GM21717 (cell line): ENCODE measurements around the gene LIMK1.

Experiments used
- ATAC-seq: cut with Tn5 transposase; IDR thresholded peaks from one replicate; pipeline ENCODE4 v1.9.1; 2021; ENCODE audit warnings: mild to moderate bottlenecking, moderate library complexity; ENCODE audit not compliant: unreplicated experiment

LIMK1 gene

DNA sequence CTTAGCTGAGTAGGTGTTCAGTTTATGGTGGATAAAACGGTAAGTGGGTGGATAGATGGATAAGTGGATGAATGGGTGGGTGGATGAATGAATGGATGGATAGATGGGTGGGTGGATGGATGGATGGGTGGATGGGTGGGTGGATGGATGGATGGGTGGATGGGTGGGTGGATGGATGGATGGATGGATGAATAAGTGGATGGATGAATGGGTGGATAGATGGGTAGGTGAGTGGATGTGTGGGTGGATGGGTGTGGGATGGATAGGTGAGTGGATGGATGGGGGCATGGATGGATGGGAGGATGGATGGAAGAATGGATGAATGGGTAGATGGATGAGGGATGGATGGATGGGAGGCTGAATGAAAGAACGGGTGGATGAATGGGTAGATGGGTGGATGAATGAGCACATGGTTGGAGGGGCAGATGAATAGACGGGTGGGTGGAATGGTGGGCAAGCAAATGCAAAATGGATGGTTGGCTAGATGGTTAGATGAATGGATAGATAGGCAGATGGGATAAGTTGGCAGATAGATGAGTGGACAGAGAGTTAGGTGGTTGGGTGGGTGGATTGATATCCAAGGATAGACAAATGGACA is 29.9 kb upstream of the LIMK1 start:
- ATAC-seq: no peak

DNA sequence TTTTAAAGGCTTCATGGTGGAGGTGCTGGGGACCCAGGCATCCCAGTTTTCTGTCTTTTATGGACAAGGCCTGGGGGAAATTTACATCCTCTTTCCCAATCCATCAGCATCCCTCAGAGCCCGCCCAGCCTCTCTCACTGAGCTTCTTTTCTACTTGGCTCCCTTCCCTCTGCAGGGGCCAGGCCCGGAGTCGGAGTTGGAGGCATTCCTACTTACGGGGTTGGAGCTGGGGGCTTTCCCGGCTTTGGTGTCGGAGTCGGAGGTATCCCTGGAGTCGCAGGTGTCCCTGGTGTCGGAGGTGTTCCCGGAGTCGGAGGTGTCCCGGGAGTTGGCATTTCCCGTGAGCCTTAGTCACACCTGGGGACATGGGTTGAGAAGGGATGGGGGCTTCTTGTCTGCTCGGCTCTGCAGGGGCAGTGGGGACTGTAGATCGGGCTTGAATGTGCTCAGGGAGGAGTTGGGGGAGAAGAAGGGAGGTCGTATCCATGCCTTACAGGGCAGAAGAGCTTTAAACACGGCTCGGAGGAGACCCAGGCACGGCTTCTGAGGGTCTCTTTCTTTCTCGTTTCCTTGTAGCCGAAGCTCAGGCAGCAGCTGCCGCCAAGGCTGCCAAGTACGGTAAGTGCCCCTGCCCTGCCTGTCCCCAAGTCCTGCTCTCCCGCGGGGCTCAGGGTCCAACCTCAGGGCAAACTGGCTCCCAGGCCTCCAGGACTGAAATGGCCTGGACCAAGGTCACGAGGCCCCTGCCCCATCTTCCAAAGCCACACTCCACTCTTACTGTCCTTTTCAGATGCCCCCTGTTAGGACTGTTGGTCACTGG is 27.3 kb upstream of the LIMK1 start:
- ATAC-seq: no peak

DNA sequence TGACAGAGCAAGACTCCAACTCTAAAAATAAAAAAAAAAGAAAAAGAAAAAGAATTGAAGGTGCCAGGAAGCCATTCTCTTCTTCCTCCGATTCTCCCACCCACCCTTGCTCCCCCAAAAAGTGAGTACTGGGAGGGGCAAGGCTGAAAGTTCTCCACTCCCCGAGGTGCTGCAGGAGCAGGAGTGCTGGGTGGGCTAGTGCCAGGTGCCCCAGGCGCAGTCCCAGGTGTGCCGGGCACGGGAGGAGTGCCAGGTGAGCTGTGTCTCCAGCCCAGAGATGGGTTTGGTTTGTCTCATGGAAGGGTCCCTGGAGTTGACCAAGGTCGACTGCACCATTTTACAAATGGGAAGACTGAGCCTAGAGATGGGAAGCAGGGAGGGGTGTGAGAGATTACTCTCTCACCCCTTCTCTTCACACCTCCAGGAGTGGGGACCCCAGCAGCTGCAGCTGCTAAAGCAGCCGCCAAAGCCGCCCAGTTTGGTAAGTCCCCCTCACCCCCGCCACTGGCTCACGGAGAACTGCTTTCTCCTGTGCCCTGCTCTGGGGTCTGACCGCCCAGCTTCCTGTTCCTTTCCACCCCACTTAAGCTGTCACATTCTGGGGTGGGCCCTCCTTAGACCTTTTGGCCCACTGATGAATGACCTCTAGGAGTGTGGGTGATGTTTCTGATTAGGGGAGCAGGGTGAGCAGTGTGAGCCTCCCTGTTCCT is 26.2 kb upstream of the LIMK1 start:
- ATAC-seq: no peak

DNA sequence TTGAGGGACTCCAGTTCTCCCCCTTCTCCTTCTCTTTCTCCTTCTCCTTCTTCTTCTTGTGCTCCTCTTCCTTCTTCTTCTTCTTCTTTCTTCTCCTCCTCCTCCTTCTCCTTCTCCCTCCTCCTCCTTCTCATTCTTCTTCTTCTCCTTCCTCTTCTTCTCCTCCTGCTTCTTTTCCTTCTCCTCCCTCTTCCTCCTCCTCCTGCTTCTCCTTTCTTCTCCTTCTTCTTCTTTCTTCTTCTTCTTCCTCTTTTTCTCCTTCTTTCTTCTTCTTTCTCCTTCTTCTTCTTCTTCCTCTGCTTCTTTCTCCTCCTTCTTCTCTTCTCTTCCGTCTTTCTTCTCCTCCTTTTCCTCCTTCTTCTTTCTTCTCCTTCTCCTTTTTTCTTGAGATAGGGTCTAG is 25.6 kb upstream of the LIMK1 start:
- ATAC-seq: no peak

DNA sequence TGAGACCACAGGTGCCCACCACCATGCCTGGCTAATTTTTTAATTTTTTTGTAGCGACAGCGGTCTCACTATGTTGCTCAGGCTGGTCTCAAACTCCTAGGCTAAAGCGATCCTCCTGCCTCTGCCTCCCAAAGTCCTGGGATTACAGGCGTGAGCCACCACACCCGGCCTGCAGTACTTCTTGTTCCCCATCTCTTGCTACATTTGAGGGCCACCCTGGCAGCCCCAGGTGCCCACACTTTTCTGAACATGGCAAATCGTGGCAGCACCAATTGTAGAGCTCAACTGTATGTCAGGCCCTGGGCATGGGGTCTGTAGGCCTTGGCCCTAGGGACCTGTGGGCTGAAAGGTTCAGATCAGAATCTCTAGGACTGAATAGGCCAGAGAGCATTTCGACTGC is 25.1 kb upstream of the LIMK1 start:
- no peak for ATAC-seq

DNA sequence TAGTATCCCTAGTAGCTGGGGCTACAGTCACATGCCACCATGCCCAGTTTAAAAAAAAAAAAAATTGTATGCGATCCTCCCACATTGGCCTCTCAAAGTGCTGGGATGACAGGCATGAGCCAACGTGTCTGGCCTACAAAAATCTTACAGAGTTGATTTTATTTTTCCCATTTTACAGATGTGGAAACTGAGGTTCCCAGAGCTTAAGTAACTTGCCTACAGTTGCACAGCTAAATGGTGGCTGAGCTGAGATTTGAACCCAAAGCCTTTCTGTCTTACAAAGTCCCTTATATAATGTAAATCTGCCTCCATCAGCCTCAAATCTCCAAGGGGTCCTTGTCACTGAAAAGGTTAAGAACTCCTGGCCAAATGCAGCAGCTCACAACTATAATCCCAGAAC is 24.6 kb upstream of the LIMK1 start:
- no peak for ATAC-seq

DNA sequence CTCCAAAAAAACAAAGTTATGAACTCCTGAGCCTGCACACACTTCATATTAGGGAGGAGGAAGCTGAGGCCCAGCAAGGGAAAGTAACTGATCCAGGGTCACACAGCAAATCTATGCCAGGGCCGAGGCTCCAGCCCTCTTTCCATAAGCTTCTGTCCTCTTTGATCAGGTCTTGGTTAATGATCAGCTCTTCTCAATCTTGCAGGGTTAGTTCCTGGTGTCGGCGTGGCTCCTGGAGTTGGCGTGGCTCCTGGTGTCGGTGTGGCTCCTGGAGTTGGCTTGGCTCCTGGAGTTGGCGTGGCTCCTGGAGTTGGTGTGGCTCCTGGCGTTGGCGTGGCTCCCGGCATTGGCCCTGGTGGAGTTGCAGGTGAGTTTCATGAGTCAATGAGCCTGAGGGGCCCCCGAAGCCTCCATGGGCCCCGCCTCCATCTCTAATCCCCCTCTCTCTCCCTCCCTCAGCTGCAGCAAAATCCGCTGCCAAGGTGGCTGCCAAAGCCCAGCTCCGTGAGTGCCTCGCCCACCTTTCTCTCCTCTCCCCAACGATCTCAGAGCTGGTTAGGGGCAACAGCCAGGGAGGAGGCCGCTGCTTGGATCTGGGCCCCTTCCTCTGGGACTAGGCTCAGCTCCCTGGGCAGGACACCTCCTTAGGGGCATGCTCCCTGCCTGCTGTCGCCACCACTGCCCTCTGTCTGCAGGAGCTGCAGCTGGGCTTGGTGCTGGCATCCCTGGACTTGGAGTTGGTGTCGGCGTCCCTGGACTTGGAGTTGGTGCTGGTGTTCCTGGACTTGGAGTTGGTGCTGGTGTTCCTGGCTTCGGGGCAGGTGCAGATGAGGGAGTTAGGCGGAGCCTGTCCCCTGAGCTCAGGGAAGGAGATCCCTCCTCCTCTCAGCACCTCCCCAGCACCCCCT is 23.7 kb upstream of the LIMK1 start:
- no peak for ATAC-seq

DNA sequence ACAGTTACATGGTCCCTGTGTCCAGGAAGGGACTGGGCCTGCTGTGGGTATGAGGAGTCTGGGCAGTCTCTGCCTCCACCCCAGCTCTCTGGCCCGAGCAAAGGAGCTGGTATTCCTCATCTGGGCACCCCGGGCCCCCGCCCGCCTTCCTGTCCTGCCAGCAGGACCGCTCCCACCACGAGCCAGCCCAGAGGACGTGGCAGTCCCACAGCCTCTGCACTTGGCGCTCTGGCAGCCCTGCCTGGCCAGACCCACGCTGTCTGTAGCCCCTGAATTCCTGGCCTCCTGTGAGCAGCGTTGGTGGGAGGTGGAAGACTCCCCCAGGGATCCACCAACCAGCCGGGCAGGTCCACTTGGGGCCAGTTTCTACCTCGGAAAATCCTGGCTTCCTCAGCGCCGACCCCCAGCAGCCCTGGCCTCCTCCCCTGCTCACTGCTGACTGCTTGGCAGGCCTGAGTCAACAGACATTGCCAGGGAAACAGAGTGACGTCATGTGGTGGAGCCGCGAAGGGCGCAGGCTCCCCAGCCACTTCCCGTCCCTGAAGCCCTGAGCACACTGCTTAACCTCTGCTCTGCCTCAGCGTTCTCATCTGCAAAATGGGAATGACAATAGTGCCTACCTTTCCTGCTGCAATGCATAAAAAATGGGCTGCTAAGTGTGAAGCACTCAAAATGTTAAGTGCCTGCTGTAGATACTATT is 21.6 kb upstream of the LIMK1 start:
- ATAC-seq: no peak

DNA sequence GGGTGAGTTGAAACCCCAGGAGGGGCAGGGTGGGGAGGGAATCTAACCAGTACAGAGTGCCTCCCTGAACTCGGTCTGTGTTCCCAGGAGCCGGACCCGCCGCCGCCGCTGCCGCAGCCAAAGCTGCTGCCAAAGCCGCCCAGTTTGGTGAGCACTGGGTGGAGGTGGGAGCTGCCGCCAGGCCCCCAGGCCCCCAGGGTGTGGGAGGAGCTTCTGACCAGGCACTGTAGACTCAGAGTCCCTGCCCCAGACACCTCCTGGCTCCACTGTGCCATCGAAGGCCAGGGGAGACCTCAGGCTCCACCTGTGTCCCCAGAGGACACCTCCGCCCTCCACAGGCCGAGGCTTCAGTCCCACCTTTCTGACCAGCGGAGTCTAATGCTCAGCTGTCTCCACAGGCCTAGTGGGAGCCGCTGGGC is 20.4 kb upstream of the LIMK1 start:
- no peak for ATAC-seq

DNA sequence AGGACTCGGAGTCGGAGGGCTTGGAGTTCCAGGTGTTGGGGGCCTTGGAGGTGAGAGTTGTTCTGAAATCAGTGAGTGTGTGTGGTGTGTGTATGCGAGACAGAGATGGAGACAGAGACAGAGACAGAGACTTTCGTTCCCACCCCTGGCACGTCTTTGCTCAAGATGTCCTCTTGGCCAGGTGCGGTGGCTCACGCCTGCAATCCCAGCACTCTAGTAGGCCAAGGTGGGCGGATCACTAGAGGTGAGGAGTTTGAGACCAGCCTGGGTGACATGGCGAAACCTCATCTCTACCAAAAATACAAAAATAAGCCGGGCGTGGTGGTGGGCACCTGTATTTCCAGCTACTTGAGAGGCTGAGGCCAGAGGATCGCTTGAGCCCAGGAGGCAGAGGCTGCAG is 20.0 kb upstream of the LIMK1 start:
- ATAC-seq: no peak

DNA sequence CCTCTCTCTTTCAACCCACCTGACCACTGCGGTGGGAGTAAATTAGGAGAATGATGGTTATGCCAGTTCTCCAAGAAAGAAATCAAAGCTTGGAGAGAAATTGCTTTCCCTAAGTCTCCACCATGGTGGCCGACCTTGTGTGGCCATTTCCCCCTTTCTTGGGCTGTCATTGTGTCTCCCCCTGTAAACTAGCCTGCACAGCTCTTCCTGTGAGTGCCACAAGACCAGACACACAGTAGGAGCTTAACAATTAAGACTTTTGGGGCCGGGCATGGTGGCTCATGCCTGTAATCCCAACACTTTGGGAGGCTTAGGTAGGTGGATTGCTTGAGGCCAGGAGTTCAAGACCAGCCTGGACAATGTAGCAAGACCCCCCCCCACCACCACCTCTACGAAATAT is 18.9 kb upstream of the LIMK1 start:
- ATAC-seq: no peak

DNA sequence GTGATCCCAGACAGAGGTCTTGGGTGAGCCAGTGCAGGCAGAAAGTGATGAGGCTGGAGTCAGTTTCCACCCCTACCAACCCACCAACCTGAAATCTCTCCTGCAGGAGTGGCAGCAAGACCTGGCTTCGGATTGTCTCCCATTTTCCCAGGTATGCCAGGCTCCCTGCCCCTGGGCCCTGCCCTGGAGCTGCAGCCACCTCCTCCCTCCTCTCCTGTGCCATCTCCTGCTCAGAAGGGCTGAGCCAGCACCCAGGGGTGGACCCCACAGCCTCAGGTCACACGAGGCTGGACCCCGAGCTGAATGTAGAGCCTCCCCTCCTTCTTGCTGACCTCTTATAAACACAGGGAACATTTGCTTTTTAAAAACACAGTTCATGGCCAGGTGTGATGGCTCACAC is 17.0 kb upstream of the LIMK1 start:
- ATAC-seq: no peak

DNA sequence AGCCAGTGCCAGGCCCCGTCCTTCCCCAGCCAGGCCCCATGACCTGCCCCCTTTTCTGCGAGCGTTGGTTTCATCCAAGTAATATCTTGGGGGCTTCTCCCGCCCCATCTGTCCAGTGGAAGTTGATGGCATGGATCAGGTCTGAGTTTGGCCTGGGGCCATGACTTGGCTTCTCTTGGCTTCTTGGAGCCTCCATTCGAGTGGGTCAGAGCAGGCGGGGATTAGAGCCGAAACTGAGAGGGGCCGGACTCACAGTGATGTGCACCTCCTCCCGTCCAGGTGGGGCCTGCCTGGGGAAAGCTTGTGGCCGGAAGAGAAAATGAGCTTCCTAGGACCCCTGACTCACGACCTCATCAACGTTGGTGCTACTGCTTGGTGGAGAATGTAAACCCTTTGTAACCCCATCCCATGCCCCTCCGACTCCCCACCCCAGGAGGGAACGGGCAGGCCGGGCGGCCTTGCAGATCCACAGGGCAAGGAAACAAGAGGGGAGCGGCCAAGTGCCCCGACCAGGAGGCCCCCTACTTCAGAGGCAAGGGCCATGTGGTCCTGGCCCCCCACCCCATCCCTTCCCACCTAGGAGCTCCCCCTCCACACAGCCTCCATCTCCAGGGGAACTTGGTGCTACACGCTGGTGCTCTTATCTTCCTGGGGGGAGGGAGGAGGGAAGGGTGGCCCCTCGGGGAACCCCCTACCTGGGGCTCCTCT is 15.1 kb upstream of the LIMK1 start:
- ATAC-seq: no peak

DNA sequence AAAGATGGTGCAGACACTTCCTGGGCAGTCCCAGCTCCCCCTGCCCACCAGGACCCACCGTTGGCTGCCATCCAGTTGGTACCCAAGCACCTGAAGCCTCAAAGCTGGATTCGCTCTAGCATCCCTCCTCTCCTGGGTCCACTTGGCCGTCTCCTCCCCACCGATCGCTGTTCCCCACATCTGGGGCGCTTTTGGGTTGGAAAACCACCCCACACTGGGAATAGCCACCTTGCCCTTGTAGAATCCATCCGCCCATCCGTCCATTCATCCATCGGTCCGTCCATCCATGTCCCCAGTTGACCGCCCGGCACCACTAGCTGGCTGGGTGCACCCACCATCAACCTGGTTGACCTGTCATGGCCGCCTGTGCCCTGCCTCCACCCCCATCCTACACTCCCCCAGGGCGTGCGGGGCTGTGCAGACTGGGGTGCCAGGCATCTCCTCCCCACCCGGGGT is 14.5 kb upstream of the LIMK1 start:
- no peak for ATAC-seq

DNA sequence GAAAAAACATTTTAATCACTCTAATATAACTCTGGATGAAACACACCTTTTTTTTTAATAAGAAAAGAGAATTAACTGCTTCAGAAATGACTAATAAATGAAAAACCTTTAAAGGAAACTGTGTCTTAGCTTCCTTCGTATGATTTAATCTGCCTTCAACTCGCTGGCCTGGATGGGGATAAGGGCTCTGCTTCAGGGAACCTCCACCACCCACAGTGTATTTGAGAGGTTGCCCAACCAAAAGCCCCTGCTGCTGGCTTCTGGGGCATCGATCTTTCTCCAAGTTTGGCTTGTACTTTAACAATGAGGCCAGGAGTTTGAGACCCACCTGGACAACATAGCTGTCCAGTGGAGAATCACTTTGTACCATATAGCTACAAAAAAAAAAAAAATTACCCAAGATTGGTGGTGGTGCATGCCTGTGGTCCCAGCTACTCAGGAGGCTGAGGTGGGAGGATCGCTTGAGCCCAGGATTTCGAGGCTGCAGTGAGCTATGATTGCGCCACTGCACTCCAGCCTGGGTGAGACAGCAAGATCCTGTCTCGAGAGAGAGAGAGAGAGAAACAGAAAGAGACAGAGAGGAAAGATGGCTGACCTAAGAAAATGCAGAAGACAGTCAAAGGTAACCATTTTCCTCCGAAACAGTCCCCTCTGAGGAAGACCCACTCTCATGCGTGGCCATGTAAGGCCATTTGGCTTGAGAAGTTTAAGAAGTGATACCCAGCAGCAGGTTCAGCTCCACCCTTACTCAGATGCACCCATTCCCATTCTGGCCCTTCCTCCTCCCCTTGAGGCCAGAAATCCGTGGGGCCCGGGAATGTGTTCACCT is 13.6 kb upstream of the LIMK1 start:
- ATAC-seq: no peak

DNA sequence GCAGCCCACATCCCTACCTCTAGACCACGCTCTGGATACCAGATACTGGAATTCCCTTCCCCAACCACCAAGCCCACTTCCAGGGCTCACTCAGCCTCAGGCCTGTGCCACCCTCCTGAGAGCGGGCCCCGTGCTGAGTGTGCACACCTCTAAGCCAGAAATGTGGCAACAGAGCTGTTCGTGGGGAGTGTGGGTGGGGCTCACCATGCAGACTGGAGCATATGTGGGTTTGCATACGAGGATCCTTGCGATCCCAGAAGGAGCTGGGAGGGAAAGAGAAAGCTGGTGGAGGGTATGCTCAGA is 13.0 kb upstream of the LIMK1 start:
- no peak for ATAC-seq

DNA sequence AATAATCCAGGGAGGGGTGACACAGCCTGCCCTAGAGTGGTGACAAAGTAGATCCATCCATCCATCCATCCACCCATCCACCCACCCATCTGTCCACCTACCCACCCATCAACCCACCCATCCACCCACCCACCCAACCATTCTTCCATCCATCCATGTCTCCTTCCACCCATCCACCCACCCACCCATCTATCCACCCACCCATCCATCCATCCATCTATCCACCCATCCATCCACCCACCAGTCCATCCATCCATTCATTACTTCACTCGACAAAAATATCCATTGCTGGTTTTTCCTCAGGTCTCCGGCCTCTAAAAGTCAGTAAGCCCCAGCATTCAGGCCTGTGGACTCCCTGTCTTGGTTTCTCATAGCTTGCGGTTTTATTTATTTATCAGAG is 12.5 kb upstream of the LIMK1 start:
- ATAC-seq: no peak

DNA sequence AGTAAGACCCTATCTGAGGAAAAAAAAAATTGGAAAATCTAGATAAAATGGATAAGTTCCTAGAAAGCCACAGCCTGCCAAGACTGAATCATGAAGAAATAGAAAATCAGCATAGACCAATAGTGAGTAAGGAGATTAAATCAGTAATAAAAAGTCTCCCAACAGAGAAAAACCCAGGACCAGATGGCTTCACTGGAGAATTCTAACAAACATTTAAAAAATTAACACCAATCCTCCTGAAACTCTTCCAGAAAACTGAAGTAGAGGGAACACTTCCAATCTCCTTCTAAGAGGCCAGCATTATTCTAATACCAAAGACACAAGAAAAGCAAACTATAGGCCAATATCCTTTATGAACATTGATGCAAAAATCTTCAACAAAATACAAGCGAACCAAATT is 8.8 kb upstream of the LIMK1 start:
- no peak for ATAC-seq

DNA sequence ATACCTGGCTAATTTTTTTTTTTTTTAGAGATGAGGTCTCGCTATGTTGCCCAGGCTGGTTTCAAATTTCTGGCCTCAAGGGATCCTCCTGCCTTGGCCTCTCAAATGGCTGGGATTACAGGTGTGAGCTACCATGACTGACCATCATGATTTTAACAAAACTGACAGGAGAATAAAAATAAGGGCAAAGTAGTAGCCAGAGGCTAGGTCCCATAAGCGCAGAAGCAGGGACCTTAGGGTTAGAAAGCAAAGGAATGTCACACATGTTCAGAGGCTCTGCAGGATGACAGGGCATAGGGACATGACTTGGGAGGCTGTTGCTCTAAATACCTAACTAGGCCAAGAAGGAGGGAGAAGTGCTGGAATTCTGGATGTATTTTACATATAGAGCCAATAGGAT is 5.1 kb upstream of the LIMK1 start:
- no peak for ATAC-seq
